ENCODE data around the gene PLEKHG3. TPM values are rescaled to one million over a fixed set of nuclear protein-coding genes. Genes with fewer than 3 reads are reported as not detected.

The PLEKHG3 gene
- total RNA-seq, 1 donor from 2014 or later, result 16.6 TPM

GRCh38 chr14:64703395-64704142 lies 655 bp upstream of the PLEKHG3 start:
- ATAC-seq (ENCODE audit: poor library complexity), result no peak
- intact Hi-C loops (cut with DNase I), result no loop called here
- no peak for DNase-seq

GRCh38 chr14:64704743-64705380 lies 638 bp downstream of the PLEKHG3 start:
- DNase-seq, result peak; percentile 70
- intact Hi-C loops (cut with DNase I), result no loop called here

DNA sequence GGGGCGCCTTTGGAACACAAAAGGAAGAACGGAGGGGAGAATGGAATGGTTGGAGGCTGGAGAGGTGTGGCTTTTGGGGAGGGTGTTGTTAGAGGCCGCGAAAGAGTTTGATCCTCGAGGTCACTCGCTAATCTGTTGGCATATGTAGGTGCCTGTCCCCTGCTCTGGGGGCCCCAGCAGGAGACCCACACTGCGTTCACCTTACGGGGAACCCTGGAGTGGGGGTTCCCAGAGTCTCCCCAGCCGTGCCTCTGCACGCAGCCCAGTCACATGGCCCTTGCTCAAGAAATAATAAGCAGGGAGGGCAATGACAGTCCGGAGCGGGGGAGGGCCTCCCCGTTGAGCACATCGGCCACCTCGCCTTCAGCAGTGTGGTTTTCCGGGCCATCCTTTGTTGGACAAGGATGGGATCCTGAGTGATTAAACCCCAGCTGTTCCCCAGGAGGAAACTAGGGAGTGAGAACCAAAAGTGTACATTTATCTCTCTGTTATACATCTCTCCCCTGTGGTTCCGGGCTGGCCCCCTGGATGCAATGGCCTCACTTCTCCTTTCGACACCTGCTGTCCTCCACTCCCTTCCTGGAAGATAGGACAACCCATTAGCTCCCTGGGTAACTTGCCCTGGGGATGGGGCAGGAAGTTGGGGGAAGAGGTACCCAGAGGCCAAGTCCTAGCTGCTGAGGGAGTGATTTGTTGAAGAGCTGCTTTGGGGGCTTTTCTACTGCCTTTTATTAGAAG lies 1.3 kb downstream of the PLEKHG3 start:
- DNase-seq, result peak; percentile 65
- ATAC-seq (ENCODE audit: poor library complexity), result peak; percentile 17
- intact Hi-C loops (cut with DNase I), result no loop called here

More at GRCh38 chr14:64704743-64705380, 638 bp downstream of the PLEKHG3 start:
- peak; percentile 55 for ATAC-seq (ENCODE audit: poor library complexity)

GRCh38 chr14:64706119-64706592 lies 1.9 kb downstream of the PLEKHG3 start:
- intact Hi-C loops (cut with DNase I), result no loop called here
- ATAC-seq (ENCODE audit: poor library complexity) (no peak), DNase-seq (no peak)

DNA sequence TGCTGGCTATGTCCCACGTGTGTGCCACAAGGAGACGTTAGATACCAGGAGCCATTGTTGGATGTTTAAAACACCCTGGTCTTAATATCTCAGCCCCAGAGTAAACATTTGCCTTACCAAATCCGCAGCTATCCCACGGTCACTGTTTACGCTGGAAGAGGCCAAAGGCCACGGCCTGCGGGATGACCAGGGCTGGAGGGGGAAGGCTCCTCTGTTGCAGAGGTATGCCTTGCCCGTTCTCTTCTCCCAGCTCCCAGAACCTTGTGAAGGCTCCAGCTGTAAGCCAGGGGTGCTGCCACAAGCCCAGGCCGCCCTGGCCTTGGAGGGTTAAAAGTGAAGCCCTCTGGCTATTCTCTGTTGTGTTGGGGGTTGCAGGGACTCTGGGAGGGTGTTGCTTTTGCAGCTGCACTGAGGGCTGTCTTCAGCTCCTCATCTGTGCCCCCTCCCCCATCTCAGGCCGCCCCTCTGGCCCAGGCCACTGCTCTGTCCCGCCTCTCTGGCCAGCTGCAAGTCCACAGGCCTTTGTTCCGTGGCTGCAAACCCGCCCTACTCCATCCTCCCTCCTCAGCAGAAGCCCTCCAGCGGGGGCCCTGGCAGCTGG lies 2.5 kb downstream of the PLEKHG3 start:
- ATAC-seq (ENCODE audit: poor library complexity) (no peak), DNase-seq (peak; percentile 64)
- intact Hi-C loops (cut with DNase I), result no loop called here

DNA sequence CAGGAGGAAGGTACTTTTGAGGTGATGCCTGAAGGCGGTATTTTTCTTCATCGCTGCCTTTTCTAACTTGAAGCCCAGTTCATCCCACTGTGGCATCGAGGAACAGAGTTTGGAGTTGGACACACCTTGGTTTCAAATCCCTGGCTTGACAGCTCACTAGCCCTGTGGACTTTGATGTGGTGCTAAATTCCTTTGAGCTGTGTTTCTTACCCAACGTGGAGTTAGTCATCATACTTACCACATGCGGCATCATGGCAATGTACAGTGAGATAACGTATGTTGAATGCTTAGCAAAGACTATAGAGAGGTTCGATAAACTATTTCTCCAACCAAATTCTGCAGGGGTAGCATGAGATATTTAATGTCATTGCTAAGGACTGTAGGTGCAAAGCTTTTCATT lies 3.4 kb downstream of the PLEKHG3 start:
- ATAC-seq (ENCODE audit: poor library complexity) (no peak), DNase-seq (no peak)
- intact Hi-C loops (cut with DNase I), result no loop called here

DNA sequence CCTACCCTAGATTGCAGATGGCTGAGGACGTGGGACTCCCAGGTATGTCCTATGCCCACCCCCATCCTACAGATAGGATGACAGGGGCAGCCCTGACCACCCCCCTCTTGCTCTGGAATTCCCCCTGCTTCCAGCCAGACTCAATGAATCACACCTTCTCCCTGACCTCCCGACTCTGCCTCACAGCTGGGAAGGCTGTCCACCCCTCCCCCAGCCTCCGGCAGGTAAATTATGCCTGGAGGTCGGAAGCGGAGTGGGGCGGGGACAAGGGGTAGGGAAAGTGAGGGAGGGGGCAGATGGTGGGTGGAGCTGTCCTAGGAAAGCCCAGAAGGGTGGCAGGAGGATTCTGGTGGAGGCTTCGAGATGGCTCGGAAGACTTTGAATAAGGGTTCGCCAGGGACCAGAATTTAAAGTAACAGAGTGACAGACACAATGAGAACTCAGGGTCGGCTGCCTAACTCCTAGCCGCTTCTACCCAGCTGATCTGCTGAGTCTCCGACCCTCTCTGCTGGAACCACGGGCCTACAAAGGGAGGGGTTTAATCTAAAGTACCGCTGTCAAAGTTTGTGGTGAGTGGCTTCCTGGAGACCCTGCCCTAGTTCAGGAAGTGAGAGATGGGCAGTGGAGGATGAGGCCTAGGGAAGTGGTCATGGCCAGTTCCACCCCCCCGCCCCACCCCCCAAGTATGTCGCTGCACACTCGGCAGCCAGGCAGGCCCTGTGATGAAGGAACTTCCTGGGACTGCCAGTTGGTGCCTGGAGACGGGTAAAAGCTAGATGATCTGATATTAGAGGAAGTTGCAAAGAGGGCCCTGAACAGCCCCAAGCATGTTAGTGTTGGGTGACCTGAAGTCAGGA lies 4.2 kb downstream of the PLEKHG3 start:
- intact Hi-C loops (cut with DNase I), result no loop called here
- ATAC-seq (ENCODE audit: poor library complexity) (peak; percentile 13), DNase-seq (peak; percentile 64)

GRCh38 chr14:64709126-64709525 lies 4.9 kb downstream of the PLEKHG3 start:
- intact Hi-C loops (cut with DNase I), result no loop called here
- no peak for DNase-seq
- ATAC-seq (ENCODE audit: poor library complexity), result no peak

GRCh38 chr14:64711039-64711438 lies 6.8 kb downstream of the PLEKHG3 start:
- ATAC-seq (ENCODE audit: poor library complexity), result peak; percentile 70
- no peak for DNase-seq
- intact Hi-C loops (cut with DNase I), result no loop called here

DNA sequence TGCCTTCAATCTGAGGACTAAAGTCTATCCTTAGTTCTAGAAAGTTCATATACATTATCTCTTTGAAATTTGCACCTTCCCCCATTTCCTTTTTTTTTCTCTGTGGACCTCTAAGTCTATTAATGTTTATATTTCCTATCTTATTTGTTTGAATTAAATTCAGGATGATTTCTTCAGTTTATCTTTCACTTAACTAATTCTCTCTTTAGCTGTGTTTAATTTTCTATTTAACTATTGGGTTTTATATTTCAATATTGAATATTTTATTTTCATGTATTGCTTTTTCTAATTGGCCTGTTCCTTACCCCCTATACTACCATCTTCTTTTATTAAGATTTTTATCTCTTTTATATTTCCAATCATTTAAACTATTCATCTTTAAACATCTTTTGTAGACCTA lies 9.5 kb downstream of the PLEKHG3 start:
- no peak for DNase-seq
- intact Hi-C loops (cut with DNase I), result no loop called here
- no peak for ATAC-seq (ENCODE audit: poor library complexity)

DNA sequence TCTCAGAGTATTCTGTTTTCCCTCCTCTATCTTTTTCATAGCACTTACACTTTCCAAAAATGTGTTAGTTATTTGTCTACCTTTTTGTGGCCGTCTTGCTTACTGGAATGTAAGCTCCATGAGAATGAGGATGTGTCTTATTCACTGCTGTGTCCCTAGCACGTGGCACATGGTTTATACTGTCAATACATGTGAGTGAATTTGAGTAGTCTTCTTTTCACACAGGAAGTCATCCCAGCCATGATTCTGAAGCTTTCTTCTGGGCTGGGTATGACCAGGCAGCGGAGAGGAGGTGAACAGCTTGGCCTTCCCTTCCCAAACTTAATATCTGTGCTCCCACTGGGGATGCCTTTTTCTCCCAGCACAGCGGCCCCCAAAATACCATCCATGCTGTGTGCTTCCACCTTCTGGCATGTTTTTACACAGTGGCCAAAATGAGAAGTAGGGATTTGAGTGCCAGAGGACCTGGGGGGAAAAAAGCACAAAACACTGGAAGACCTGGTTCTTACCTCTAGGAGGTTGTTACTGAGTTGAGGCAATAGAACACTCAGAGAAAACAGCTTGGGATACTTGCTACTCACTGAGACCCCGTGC lies 10.3 kb downstream of the PLEKHG3 start:
- ATAC-seq (ENCODE audit: poor library complexity), result no peak
- intact Hi-C loops (cut with DNase I), result no loop called here

DNA sequence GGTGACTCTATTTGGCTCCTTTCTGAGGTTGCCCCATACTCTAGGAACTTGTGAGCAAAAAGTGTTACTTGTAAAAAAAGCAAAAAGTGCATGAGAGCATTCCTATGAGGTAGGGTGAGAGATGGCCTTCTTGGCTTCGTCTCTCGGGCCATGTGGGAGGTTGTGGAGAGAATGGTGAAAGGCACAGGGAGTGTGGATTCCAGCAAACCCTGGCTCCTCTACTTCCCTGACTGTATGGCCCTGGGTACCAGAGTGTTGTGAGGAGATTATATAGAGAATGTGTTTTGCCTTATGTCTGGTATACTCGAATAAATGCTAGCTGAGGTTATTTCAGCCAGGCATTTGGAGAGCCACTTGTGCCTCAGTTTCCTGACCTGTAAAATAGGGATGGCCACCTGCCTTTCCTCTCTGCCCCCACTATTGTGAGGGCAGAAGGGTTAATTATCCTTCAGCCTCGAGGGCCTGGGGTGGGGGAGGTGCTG lies 11.0 kb downstream of the PLEKHG3 start:
- no peak for ATAC-seq (ENCODE audit: poor library complexity)
- no peak for DNase-seq
- intact Hi-C loops (cut with DNase I), result no loop called here

More for the DNA sequence above, 10.3 kb downstream of the PLEKHG3 start:
- DNase-seq, result no peak

- intact Hi-C loops (cut with DNase I), result no loop called here
- DNase-seq (no peak), ATAC-seq (ENCODE audit: poor library complexity) (peak; percentile 22)
Observed at GRCh38 chr14:64715628-64716412, 11.6 kb downstream of the PLEKHG3 start.

DNA sequence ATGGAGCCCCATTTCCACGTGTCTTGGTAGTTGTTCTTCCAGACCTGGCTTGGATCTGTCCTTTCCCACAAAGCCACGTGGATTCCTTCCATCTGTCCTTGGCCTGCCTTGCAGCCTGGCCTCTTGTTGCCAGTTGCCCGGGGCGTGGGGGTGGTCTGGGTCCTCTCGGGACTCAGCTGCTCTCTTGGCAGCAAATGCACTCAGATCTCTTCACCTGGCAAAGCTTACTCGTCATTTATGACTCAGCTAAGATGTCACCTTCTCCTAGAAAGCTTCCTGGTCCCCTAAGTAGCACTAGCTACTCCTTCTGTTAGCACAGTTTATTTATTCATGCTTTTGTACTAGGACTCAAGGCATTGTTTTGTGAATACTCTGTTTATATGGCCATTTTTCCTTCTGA lies 13.6 kb downstream of the PLEKHG3 start:
- DNase-seq, result no peak
- peak; percentile 24 for ATAC-seq (ENCODE audit: poor library complexity)
- intact Hi-C loops (cut with DNase I), result no loop called here

DNA sequence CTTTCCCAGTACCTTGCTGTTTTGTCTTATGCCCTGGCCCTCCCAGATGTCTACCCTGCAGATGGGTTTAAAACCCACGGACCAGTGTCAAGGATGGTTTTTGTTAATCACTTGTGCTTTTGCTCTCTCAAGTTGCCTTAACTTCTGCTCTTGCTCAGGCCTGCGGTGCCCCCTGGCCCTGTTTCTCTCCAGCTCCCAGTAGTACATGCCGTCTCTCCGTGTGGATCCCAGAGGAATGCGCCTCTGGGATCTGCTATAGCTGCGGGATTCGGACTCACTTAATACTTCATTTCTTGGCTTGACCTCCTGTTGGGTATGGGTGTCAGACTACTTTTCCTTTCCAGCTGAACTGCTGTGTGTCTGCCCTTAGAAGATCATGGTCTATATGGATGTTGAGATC lies 14.5 kb downstream of the PLEKHG3 start:
- intact Hi-C loops (cut with DNase I), result no loop called here
- ATAC-seq (ENCODE audit: poor library complexity) (no peak), DNase-seq (peak; percentile 41)

- no peak for ATAC-seq (ENCODE audit: poor library complexity)
- DNase-seq, result no peak
- intact Hi-C loops (cut with DNase I), result no loop called here
Observed at GRCh38 chr14:64719601-64720000, 15.4 kb downstream of the PLEKHG3 start.

- DNase-seq (no peak), ATAC-seq (ENCODE audit: poor library complexity) (no peak)
- intact Hi-C loops (cut with DNase I), result no loop called here
Observed at GRCh38 chr14:64720131-64720576, 15.9 kb downstream of the PLEKHG3 start.

All from Right ventricle myocardium superior (tissue), 1 donor.